A549 (cell line): ENCODE results near the gene NKD1.

ENCODE experiments used
- CTCF ChIP-seq: fragments of >200 bp; sonication (Bioruptor Twin); formaldehyde crosslinking; IDR thresholded peaks from 3 replicates; pipeline ENCODE4 v1.5.1; 2016
- HEYL ChIP-seq: fragments of 250-450 bp; sonication (Bioruptor Pico); IDR thresholded peaks from 2 replicates; pipeline ENCODE4 v1.8.0; 2021; ENCODE audit warnings: mild to moderate bottlenecking, moderate library complexity
- MAZ ChIP-seq: fragments of 150-350 bp; IDR thresholded peaks from 2 replicates; pipeline ENCODE4 v1.6.1; 2014; ENCODE audit warnings: antibody characterized with exemption, low read depth, low read length, borderline replicate concordance

- TF ChIP-seq CTCF (no peak), MAZ (no peak), HEYL (CRISPR knock-in tag) (no peak)
Measured at GRCh38 chr16:50685462-50686063, 137.4 kb downstream of the NKD1 start.
